ENCODE data around the gene LPGAT1.
"Not testable (repeated sequence)": the region's sequence is repeated elsewhere in the genome, so short reads cannot be mapped to it uniquely, and the experiment has no call there.

- not testable (repeated sequence) for TF ChIP-seq CTCF, POLR2A (IDR thresholded peaks at IDR 0.05)
Measured at GRCh38 chr1:211873731-211874130, 43.2 kb upstream of the LPGAT1 start.

All from heart left ventricle (tissue), 13 donors.